DMS53 (cell line): Measurements from ENCODE around the gene ISG20.

Source experiments
- DNase-seq: peaks from one replicate; lab custom pipeline; 2025; lab: John Stamatoyannopoulos, UW

ISG20 gene

GRCh38 chr15:88684345-88684744 lies 45.5 kb downstream of the ISG20 start:
- no peak for DNase-seq

DNA sequence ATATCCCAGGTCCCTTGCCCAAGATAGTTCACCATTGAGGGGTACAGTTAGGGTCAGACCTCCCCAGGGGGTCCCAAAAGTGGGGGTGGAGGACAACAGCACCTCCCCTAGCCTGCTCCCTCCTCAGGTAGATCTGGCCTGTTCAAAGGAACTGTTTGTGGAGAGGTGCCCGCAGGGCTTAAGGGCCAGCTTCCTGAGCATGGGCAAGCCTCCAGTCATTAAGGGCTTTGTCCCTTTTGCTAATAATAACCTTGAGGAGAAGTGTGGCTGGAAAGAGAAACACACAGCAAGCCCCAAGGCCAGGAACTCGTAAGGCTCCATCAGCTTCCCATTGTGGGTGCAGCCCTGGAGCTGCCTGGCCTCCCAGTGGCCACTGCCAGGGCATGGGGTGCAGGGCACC lies 47.4 kb downstream of the ISG20 start:
- no peak for DNase-seq

GRCh38 chr15:88688394-88688933 lies 49.6 kb downstream of the ISG20 start:
- peak; percentile 5 for DNase-seq

GRCh38 chr15:88690331-88690730 lies 51.5 kb downstream of the ISG20 start:
- DNase-seq = no peak

GRCh38 chr15:88693191-88693590 lies 54.4 kb downstream of the ISG20 start:
- no peak for DNase-seq

DNA sequence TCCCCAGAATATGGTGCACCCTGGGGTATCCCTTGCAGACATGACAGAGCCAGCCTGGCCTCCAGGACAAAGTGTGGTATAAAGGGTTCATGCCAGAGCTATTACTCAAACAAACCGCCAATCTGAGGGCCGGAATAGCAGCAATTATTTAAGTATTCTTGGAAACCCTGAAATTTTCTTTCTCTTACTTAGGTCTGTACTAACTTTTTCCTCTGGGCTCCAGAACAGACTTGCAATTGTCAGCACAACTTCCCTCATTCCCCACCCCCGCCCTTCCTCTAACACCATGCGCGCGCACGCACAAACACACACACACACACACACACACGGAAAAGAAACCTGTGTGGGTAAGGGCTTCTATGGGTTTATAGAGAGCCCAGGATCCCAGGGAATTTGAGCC lies 56.3 kb downstream of the ISG20 start:
- DNase-seq = no peak

DNA sequence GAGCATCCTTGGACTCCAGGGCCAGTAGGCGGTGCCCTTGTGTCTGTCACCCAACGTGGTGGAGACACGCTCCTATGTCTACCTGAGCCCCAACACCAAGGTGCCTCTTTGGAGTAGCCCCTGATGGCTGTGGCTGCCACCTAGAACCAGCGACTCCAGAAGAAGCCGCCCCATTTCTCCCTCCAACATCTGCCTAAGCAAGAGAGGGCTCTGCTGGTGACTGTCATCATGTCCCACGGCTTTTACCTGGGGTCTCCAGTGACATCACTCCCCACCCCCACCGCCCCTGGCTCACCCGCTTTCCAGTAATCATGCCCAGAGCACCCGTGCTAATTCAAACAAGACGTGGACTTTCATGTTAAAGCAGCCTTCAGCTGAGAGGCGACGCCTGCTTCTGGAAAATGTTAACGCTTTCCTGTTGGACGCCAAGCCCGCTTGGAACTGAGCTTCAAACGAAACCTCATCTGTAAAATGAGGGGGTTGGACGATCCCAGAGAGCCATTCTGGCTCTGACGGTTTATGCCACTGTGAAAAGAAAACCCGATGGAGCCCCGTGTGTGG lies 57.0 kb downstream of the ISG20 start:
- DNase-seq = no peak

DNA sequence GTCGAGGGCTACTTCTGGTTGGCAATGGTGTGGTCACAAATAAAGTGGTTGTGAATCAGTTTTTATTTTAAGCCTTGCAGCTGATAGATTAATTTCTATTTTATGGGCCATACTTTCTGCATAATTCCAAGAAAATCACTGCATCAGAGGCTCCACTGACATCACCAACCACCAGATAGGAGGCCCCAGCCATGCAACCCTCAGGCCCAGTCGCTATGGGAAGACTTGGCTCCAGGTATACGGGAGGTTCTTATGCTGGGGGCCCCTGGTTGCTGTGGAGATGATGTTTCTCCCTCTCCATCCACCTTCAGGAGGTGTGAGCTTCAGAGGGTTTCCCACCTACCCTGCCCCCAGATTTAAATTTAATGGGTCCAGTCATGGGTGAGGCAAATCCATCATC lies 57.4 kb downstream of the ISG20 start:
- no peak for DNase-seq

DNA sequence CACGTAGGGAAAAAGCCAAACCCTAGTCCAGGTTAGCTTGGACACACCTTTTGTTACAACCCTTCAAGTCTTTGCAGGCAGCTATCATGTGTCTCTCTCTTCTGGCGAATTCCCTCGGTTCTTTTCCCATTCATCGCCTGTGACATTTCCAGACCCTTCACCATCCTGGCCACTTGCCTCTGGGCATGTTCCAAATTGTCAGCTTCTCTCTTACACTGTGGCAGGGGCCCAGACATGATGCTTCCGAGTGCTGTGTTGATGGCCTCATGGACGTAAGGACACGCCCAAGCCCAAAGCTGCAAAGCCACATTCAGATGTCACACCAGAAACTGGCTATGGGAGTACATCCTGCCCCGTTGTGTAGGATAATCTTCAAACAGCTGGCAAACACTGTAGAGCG lies 58.5 kb downstream of the ISG20 start:
- DNase-seq = no peak

GRCh38 chr15:88699861-88700260 lies 61.0 kb downstream of the ISG20 start:
- no peak for DNase-seq

DNA sequence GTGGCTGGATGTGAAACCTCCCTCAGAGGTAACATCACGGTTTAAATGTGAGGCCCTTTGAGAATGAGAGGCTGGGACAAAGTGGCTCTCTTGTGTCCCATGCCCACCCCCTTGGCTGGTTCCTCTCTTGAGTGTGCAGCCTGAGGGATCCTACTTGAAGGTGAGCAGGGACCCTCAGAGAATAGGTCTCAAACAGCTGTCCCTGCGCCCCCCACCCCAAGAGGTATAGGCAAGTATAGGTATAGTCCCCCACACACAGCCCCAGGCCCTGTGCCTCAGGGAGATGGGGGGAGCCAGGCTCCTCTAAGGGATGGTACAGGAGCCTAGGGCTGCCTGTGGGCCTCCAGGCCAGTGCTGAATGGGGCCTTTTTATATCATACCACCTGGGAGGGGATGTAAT lies 61.9 kb downstream of the ISG20 start:
- no peak for DNase-seq

DNA sequence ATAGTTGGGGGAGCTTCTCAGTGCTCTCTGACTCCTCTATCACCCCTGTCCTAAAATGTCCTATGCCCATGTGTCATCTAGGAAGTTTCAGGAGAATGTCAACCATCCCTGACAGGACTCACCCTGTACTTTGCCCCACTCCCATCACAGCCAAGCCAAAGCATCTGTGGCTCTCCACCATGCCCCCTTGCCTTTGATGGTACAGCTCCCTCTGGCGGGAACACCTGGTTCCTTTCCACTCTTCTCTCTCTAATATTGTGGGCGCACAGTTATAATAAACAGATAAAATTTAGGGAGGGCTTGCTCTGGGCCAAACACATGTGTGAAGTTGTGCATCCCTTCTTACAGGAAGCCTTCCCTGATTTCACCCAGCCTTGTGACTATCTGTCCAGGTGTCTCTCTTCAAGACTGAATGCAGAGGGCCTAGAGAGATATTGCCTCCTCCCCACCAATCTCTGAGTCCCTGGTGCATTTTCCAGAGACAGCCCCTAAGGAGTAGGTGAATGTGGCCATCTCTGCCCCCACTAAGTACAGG lies 62.8 kb downstream of the ISG20 start:
- peak; percentile 46 for DNase-seq

GRCh38 chr15:88702983-88703382 lies 64.2 kb downstream of the ISG20 start:
- no peak for DNase-seq

DNA sequence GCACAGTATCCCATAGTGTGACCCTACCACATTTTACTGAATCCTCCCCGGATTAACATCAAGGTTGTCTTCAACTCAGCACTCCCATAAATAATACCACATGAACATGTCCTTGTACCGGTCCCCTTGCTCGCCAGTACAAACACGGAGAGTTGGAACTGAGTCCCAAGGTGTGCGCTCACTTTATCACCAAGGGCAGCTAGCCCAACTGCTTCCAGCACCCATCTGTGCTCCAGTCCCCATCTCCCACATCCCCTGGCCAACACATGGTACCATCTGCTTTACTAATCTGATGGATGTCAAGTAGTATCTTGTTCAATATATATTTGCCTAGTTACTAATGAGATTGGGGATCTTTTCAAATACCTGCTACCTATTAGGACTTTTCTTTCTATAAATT lies 64.7 kb downstream of the ISG20 start:
- no peak for DNase-seq

DNA sequence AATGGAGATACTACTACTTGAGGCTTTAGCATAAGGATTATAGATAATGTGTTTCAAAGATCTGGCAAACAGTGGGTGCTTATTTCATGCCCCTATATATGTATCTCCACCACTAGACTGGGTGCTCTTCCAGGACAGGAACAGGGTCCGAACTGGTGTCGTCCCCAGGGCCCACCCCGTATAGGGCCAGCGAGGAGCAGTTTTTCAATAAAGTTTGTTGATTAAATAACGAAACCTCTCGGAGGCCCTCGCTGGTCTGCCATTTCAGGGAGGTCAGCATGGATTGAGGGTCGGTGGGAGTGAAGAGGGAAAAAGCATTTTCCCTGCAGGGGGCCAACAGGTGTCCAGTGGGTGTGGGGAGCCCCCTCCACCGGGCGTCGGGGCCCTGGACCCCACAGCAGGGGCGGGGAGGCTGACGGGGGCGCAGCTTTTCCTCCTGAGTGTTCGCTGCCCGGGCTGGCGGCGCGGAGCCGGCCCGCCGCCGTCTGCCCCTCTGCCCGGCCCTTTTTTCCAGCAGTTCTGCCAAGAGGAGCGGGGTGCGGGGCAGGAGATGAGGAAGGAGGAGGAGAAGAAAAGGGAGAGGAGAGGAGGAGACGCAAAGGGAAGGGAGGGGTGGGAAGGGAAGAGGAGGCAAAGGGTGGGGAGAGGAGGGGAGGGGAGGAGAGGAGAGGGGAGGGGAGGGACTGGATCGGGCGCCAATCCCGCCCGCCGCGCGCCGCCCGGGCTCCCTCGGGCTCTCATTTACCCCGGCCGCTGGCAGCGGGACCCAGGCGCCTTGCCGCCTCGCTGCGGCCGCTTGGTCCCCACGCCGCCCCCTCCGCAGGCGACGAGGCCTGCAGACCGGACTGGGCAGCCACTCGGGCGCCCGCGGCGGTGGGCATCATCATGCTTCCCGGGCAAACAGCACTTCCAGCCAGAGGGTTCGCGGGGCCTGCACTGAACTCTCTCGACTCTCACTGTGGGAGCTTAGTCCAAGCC lies 66.3 kb downstream of the ISG20 start:
- DNase-seq = no peak

- DNase-seq = no peak
Measured at GRCh38 chr15:88705769-88706165, 67.0 kb downstream of the ISG20 start.
